HCT116 (cell line): ENCODE results near the gene ADARB2.

ENCODE experiments used
- EZH2 ChIP-seq: fragments of 200-600 bp; sonication (generic); IDR thresholded peaks from 2 replicates; pipeline ENCODE4 v1.6.1; 2017; ENCODE audit warnings: antibody characterized with exemption, mixed run types
- POLR2AphosphoS5 ChIP-seq: IDR thresholded peaks from 2 replicates; pipeline ENCODE4 v1.6.1; 2011; ENCODE audit warnings: mild to moderate bottlenecking, low read depth, low read length, moderate library complexity
- TF ChIP-seq, protein P1 (sequence below), 3 experiments: fragments of 200-600 bp in 1 of 3; sonication (generic) in 1 of 3; IDR thresholded peaks in 2 of 3; conservative IDR thresholded peaks in 1 of 3; 2 replicates each; pipeline ENCODE4 v1.5.1; 2012 to 2017; ENCODE audit warnings: low read depth in 2 of 3, low read length in 2 of 3, antibody characterized with exemption in 1 of 3, borderline replicate concordance in 1 of 3, control low read depth in 1 of 3, mild to moderate bottlenecking in 1 of 3, mixed read lengths in 1 of 3, mixed run types in 1 of 3, moderate library complexity in 1 of 3; ENCODE audit not compliant: insufficient read depth in 1 of 3

DNA sequence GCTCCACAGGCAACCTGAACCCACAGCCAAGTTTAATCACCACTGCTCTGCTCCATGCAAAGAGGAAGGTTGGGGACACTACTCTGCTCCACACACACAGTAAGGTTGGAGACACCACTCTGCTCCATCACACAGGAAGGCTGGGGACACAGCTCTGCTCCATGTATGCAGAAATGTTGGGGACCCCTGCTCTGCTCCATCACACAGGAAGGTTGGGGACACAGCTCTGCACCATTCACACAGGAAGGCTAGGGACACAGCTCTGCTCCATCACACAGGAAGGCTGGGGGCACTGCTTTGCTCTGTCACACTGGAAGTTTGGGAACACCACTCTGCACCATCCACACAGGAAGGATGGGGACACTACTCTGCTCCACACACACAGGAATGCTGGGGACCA lies 14.8 kb upstream of the ADARB2 start:
- TF ChIP-seq EZH2: no peak
- TF ChIP-seq POLR2AphosphoS5: no peak
- TF ChIP-seq, protein P1, sequence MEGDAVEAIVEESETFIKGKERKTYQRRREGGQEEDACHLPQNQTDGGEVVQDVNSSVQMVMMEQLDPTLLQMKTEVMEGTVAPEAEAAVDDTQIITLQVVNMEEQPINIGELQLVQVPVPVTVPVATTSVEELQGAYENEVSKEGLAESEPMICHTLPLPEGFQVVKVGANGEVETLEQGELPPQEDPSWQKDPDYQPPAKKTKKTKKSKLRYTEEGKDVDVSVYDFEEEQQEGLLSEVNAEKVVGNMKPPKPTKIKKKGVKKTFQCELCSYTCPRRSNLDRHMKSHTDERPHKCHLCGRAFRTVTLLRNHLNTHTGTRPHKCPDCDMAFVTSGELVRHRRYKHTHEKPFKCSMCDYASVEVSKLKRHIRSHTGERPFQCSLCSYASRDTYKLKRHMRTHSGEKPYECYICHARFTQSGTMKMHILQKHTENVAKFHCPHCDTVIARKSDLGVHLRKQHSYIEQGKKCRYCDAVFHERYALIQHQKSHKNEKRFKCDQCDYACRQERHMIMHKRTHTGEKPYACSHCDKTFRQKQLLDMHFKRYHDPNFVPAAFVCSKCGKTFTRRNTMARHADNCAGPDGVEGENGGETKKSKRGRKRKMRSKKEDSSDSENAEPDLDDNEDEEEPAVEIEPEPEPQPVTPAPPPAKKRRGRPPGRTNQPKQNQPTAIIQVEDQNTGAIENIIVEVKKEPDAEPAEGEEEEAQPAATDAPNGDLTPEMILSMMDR (IDR thresholded peaks at IDR 0.05 in 2 of 3, conservative IDR thresholded peaks at IDR 0.05 in 1 of 3; ENCODE audit: borderline replicate concordance in 1 of 3, insufficient read depth in 1 of 3, low read depth in 2 of 3, low read length in 2 of 3): no peak
